ENCODE measurements around the gene NDFIP1.

GRCh38 chr5:142133330-142134206, 25.0 kb downstream of the NDFIP1 start:
- TF ChIP-seq, protein P1, sequence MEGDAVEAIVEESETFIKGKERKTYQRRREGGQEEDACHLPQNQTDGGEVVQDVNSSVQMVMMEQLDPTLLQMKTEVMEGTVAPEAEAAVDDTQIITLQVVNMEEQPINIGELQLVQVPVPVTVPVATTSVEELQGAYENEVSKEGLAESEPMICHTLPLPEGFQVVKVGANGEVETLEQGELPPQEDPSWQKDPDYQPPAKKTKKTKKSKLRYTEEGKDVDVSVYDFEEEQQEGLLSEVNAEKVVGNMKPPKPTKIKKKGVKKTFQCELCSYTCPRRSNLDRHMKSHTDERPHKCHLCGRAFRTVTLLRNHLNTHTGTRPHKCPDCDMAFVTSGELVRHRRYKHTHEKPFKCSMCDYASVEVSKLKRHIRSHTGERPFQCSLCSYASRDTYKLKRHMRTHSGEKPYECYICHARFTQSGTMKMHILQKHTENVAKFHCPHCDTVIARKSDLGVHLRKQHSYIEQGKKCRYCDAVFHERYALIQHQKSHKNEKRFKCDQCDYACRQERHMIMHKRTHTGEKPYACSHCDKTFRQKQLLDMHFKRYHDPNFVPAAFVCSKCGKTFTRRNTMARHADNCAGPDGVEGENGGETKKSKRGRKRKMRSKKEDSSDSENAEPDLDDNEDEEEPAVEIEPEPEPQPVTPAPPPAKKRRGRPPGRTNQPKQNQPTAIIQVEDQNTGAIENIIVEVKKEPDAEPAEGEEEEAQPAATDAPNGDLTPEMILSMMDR (conservative IDR thresholded peaks at IDR 0.05; ENCODE audit: low read depth, low read length): no peak
- TF ChIP-seq MXI1 (IDR thresholded peaks at IDR 0.05; ENCODE audit: borderline replicate concordance, low read depth, low read length): no peak
